Stomach (tissue), 4 donors: ENCODE data around the gene DTNBP1.

Source experiments
- EP300 ChIP-seq: sonication (generic); formaldehyde crosslinking; IDR thresholded peaks from one replicate; pipeline ENCODE4 v1.6.1; 2017; ENCODE audit warnings: antibody characterized with exemption
- POLR2A ChIP-seq, 4 donors: fragments of 450-650 bp; IDR thresholded peaks; one replicate each; pipeline ENCODE4 v1.6.1; 2016; ENCODE audit warnings: antibody characterized with exemption in 4 of 4, control low read depth in 2 of 4, mild to moderate bottlenecking in 1 of 4, moderate library complexity in 1 of 4
- POLR2AphosphoS5 ChIP-seq, 3 donors: sonication (generic); formaldehyde crosslinking; IDR thresholded peaks; one replicate each; pipeline ENCODE4 v1.6.1; 2016; ENCODE audit warnings: antibody characterized with exemption in 3 of 3
- TF ChIP-seq, protein P1 (sequence below), 7 experiments: fragments of 450-650 bp in 4 of 7; fragments of 200-600 bp in 3 of 7; sonication (generic) in 3 of 7; IDR thresholded peaks; one replicate each; pipeline ENCODE4 v1.5.1; 2016 to 2019; ENCODE audit warnings: antibody characterized with exemption in 7 of 7, control low read depth in 2 of 7, mild to moderate bottlenecking in 1 of 7

GRCh38 chr6:15681946-15682345 is 19.1 kb upstream of the DTNBP1 start:
- TF ChIP-seq, protein P1, sequence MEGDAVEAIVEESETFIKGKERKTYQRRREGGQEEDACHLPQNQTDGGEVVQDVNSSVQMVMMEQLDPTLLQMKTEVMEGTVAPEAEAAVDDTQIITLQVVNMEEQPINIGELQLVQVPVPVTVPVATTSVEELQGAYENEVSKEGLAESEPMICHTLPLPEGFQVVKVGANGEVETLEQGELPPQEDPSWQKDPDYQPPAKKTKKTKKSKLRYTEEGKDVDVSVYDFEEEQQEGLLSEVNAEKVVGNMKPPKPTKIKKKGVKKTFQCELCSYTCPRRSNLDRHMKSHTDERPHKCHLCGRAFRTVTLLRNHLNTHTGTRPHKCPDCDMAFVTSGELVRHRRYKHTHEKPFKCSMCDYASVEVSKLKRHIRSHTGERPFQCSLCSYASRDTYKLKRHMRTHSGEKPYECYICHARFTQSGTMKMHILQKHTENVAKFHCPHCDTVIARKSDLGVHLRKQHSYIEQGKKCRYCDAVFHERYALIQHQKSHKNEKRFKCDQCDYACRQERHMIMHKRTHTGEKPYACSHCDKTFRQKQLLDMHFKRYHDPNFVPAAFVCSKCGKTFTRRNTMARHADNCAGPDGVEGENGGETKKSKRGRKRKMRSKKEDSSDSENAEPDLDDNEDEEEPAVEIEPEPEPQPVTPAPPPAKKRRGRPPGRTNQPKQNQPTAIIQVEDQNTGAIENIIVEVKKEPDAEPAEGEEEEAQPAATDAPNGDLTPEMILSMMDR (IDR thresholded peaks at IDR 0.05) = no peak
- TF ChIP-seq POLR2A (IDR thresholded peaks at IDR 0.05) = no peak
- TF ChIP-seq EP300 = no peak
- no peak for TF ChIP-seq POLR2AphosphoS5 (IDR thresholded peaks at IDR 0.05)
